Aorta (tissue), 5 donors: Measurements from ENCODE around the gene ARFGEF2. TPM values are rescaled to one million over a fixed set of nuclear protein-coding genes. Genes with fewer than 3 reads are reported as not detected.
"Not testable (repeated sequence)": the region's sequence is repeated elsewhere in the genome, so short reads cannot be mapped to it uniquely, and the experiment has no call there.

ENCODE experiments used
- ATAC-seq: fragments of 200-7000 bp; cut with Tn5 transposase; one replicate; pipeline ENCODE4 v1.9.1; 2022; ENCODE audit warnings: moderate library complexity; ENCODE audit not compliant: low FRiP score
- DNase-seq, 2 donors: peaks; one replicate each; pipeline ENCODE4 v3.0.0-alpha.2; 2020
- H3K27ac ChIP-seq, 2 donors: one replicate each; pipeline ENCODE4 v1.5.1; 2013; ENCODE audit warnings: low read length in 2 of 2, mild to moderate bottlenecking in 2 of 2, moderate library complexity in 2 of 2, control low read depth in 1 of 2, inconsistent platforms in 1 of 2, low read depth in 1 of 2
- H3K27me3 ChIP-seq, 2 donors: one replicate each; pipeline ENCODE4 v1.6.1; 2013; ENCODE audit warnings: control low read depth in 1 of 2, low read length in 1 of 2, mild to moderate bottlenecking in 1 of 2, moderate library complexity in 1 of 2; ENCODE audit not compliant: insufficient read depth in 2 of 2, control insufficient read depth in 1 of 2
- H3K36me3 ChIP-seq, 2 donors: one replicate each; pipeline ENCODE4 v1.6.1; 2013; ENCODE audit warnings: control low read depth in 1 of 2, low read length in 1 of 2, mild to moderate bottlenecking in 1 of 2; ENCODE audit not compliant: insufficient read depth in 2 of 2, control insufficient read depth in 1 of 2
- H3K4me1 ChIP-seq, 2 donors: one replicate each; pipeline ENCODE4 v1.6.1; 2013; ENCODE audit warnings: low read length in 2 of 2, control low read depth in 1 of 2, mild to moderate bottlenecking in 1 of 2, moderate library complexity in 1 of 2; ENCODE audit not compliant: insufficient read depth in 2 of 2, control insufficient read depth in 1 of 2
- H3K4me3 ChIP-seq, 2 donors: one replicate each; pipeline ENCODE4 v1.5.1; 2013; ENCODE audit warnings: low read length in 2 of 2, control low read depth in 1 of 2, mild to moderate bottlenecking in 1 of 2
- H3K9me3 ChIP-seq: one replicate; pipeline ENCODE4 v1.6.1; 2013; ENCODE audit warnings: mild to moderate bottlenecking, low read length; ENCODE audit not compliant: control insufficient read depth
- WGBS, 2 donors: extraction: QIAGEN DNeasy Blood & Tissue Kit; methylation state at CpG; one replicate each; pipeline ENCODE4 v1.1.7; 2013; 5-methylcytosine and 5-hydroxymethylcytosine counted together
- intact Hi-C, 2 donors: fragments of 100-400 bp; cut with DNase I; formaldehyde crosslinking; loops; one replicate each; pipeline versions ENCODE4 v1.14.2 to v1.15.0; 2022
- polyA plus RNA-seq, 2 donors: library from polyadenylated mRNA; stranded (reverse); fragments of 200-250 nt; gene quantifications; one replicate each; pipeline ENCODE4 v1.2.3, GENCODE V29; 2013
- total RNA-seq, 2 donors: library from RNA; stranded (reverse); fragmentation: NEBNext Ultra II Directional; extraction: Animal tissue kit (Norgen Biotek cat#: 25700); gene quantifications; one replicate each; pipeline ENCODE4 v1.2.1, GENCODE V29; 2021
- donor health status: healthy with polysubstance abuse.
- donor health status: Bipolar disorder and iron deficiency.
- donor health status: DM: no; HTN: no; CAD: no.
- donor health status: DM: no; HTN: no; CAD: no.
- donor health status: DM: yes; HTN: yes; CAD: no.

The ARFGEF2 gene
- total and polyA plus RNA-seq, 4 donors = 5.8 to 30.2 (median 19.3) TPM

DNA sequence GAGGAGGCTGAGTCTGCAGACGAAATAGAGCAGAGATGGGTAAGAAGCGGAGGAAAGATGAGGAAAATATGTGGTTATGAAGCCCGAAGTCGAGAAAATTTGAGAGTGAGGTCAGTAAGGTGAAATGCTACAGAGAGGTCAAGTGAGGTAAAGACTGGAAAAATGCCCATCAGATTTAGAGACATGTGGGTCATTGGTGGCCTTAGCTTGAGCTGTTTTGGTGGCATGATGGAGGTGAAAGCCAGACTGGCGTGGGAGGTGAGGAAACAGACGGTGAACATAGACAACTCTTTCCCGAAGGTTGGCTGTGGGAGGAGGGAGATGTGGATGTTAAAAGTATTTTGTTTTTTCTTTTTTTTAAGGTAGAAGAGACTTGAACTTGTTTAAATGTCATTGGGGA, 9.4 kb downstream of the ARFGEF2 start:
- ATAC-seq (no peak), DNase-seq (no peak)
- WGBS, 2 donors = 55 to 61% methylated on average over 7 of the region's 7 CpGs
- no peaks in the 10 kb centered on the region for H3K36me3 ChIP-seq
- intact Hi-C loops = no loop called here
- H3K4me3 ChIP-seq = no peak overlapping the region
- peak overlapping the region in 1 of 2 donors; percentile 76 for H3K27ac ChIP-seq
- no peaks in the 10 kb centered on the region for H3K27me3 ChIP-seq
- no peaks in the 10 kb centered on the region for H3K9me3 ChIP-seq
- no peaks in the 10 kb centered on the region for H3K4me1 ChIP-seq

GRCh38 chr20:48931527-48932374, 10.2 kb downstream of the ARFGEF2 start:
- Histone ChIP-seq H3K4me1 (no peaks in the 10 kb centered on the region), H3K27ac (no peak overlapping the region)
- ATAC-seq = no peak

GRCh38 chr20:48932375-48932941, 10.9 kb downstream of the ARFGEF2 start:
- H3K9me3 ChIP-seq = no peaks in the 10 kb centered on the region
- intact Hi-C loops = no loop called here
- no peaks in the 10 kb centered on the region for H3K27me3 ChIP-seq
- DNase-seq = no peak
- ATAC-seq = no peak
- H3K4me3 ChIP-seq = no peak overlapping the region
- H3K4me1 ChIP-seq = no peaks in the 10 kb centered on the region
- H3K27ac ChIP-seq = peak overlapping the region in 1 of 2 donors; percentile 3
- H3K36me3 ChIP-seq = no peaks in the 10 kb centered on the region
- 81 to 84% methylated on average over 8 of the region's 8 CpGs for WGBS, 2 donors

More at GRCh38 chr20:48931527-48932374, 10.2 kb downstream of the ARFGEF2 start:
- Histone ChIP-seq H3K4me3 (no peak overlapping the region), H3K36me3 (no peaks in the 10 kb centered on the region), H3K9me3 (no peaks in the 10 kb centered on the region), H3K27me3 (no peaks in the 10 kb centered on the region)
- WGBS, 2 donors = 97 to 98% methylated on average over 9 of the region's 9 CpGs
- peak in 1 of 2 donors; percentile 43 for DNase-seq
- intact Hi-C loops = no loop called here

DNA sequence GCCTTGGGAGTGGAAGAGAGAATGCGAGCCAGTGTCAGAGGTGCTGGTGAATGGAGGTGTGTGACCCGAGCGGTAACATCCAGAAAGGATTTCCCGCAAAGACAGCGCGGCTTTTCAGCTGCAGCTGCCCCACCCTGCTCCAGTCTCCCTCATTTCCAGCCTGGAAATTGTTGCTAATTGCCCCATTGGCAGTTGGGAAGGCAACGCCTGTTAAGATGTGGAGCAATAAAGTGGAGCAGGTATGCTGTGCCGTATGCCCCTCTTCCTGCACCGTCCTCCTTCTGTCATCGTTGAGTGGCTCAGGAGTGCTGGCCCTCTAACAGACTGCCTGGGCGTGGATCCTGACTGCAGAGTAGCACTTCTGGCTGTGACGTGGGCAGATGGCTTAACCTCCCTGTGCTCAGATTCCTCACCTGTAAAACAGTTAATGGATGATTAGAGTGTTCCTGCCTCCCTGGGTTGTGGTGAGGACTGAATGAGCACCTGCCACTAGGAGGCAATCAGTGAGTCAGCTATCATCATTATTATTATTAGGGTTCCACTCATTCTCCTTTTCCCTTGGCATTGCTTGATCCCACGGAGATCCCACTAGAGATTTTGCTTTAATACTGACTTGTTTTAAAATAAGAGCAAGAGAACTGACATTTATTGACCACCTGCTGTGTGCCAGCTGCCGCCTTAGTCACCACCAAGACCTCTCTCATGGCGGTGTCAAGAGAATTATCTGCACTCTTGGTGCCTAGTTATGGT, 11.7 kb downstream of the ARFGEF2 start:
- 90 to 93% methylated on average over 15 of the region's 15 CpGs for WGBS, 2 donors
- peak overlapping the region in 1 of 2 donors; percentile 9 for H3K27ac ChIP-seq
- H3K9me3 ChIP-seq = no peaks in the 10 kb centered on the region
- intact Hi-C loops = no loop called here
- H3K4me1 ChIP-seq = no peaks in the 10 kb centered on the region
- no peaks in the 10 kb centered on the region for H3K36me3 ChIP-seq
- ATAC-seq (no peak), DNase-seq (peak in 1 of 2 donors; percentile 68)
- no peak overlapping the region for H3K4me3 ChIP-seq
- H3K27me3 ChIP-seq = no peaks in the 10 kb centered on the region

- DNase-seq, H3K27ac ChIP-seq, H3K27me3 ChIP-seq, H3K9me3 ChIP-seq, ATAC-seq, intact Hi-C loops, H3K4me3 ChIP-seq, H3K4me1 ChIP-seq, H3K36me3 ChIP-seq: not testable (repeated sequence)
- 94% methylated on average over 5 of the region's 5 CpGs for WGBS, 2 donors
These were observed 12.9 kb downstream of the ARFGEF2 start for GRCh38 chr20:48934273-48934877.

GRCh38 chr20:48934966-48935365, 13.5 kb downstream of the ARFGEF2 start:
- H3K36me3 ChIP-seq, ATAC-seq, H3K27ac ChIP-seq, H3K9me3 ChIP-seq, intact Hi-C loops, H3K27me3 ChIP-seq, H3K4me1 ChIP-seq, H3K4me3 ChIP-seq, DNase-seq: not testable (repeated sequence)
- 88 to 97% methylated on average over 3 to 6 of the region's 7 CpGs for WGBS, 2 donors

- WGBS, 2 donors = 97 to 100% methylated on average over 6 to 30 of the region's 30 CpGs
- ATAC-seq, H3K27me3 ChIP-seq, intact Hi-C loops, H3K4me1 ChIP-seq, H3K27ac ChIP-seq, DNase-seq, H3K4me3 ChIP-seq, H3K9me3 ChIP-seq, H3K36me3 ChIP-seq: not testable (repeated sequence)
These were observed 14.7 kb downstream of the ARFGEF2 start for GRCh38 chr20:48936178-48936577.

- Histone ChIP-seq H3K27ac (no peak overlapping the region), H3K4me3 (no peak overlapping the region), H3K4me1 (no peaks in the 10 kb centered on the region), H3K36me3 (peaks cover 0 to 3% of the 10 kb centered on the region in 2 donors), H3K9me3 (no peaks in the 10 kb centered on the region), H3K27me3 (no peaks in the 10 kb centered on the region)
- ATAC-seq (no peak), DNase-seq (no peak)
- intact Hi-C loops = no loop called here
- 54 to 55% methylated on average over 5 of the region's 5 CpGs for WGBS, 2 donors
These were observed 16.2 kb downstream of the ARFGEF2 start for GRCh38 chr20:48937674-48938073.
